Neural cell (in vitro differentiated cells): ENCODE data around the gene OR2S2. TPM values are rescaled to one million over a fixed set of nuclear protein-coding genes. Genes with fewer than 3 reads are reported as not detected.
"Not testable (repeated sequence)": the region's sequence is repeated elsewhere in the genome, so short reads cannot be mapped to it uniquely, and the experiment has no call there.

Experiments
- H2AFZ ChIP-seq: fragments of 200-600, 300-800 bp; sonication (generic), shearing (Covaris generic); 2 replicates; pipeline ENCODE4 v1.6.0; 2014; ENCODE audit warnings: low read depth, mild to moderate bottlenecking, antibody characterized with exemption, low read length, moderate library complexity
- H3F3A ChIP-seq: fragments of 200-600 bp; shearing (Covaris generic); 2 replicates; pipeline ENCODE4 v1.6.1; 2016; ENCODE audit warnings: mild to moderate bottlenecking, moderate library complexity, mixed read lengths, antibody characterized with exemption, low read length; ENCODE audit not compliant: insufficient read depth, poor library complexity, severe bottlenecking
- H3K27ac ChIP-seq: fragments of 200-600, 300-800 bp; sonication (generic), shearing (Covaris generic); 2 replicates; pipeline ENCODE4 v1.5.1; 2014; ENCODE audit warnings: mild to moderate bottlenecking, low read length, moderate library complexity
- H3K27me3 ChIP-seq: fragments of 300-800, 200-600 bp; sonication (generic), shearing (Covaris generic); 2 replicates; pipeline ENCODE4 v1.6.0; 2014; ENCODE audit warnings: mild to moderate bottlenecking, low read depth, low read length, moderate library complexity; ENCODE audit not compliant: insufficient read depth
- H3K36me3 ChIP-seq: fragments of 300-800, 200-600 bp; sonication (generic), shearing (Covaris generic); 2 replicates; pipeline ENCODE4 v1.5.1; 2014; ENCODE audit warnings: mild to moderate bottlenecking, antibody characterized with exemption, low read length, moderate library complexity; ENCODE audit not compliant: insufficient read depth
- H3K4me2 ChIP-seq: fragments of 300-800, 200-600 bp; sonication (generic), shearing (Covaris generic); 2 replicates; pipeline ENCODE4 v1.6.0; 2014; ENCODE audit warnings: mild to moderate bottlenecking, low read length
- H3K4me3 ChIP-seq: fragments of 300-800, 200-600 bp; sonication (generic), shearing (Covaris generic); 2 replicates; pipeline ENCODE4 v1.5.1; 2014; ENCODE audit warnings: mild to moderate bottlenecking, low read length, moderate library complexity
- H3K79me2 ChIP-seq: fragments of 200-600 bp; shearing (Covaris generic); replicated peaks from 2 replicates; pipeline ENCODE4 v1.6.0; 2014; ENCODE audit warnings: mild to moderate bottlenecking, low read length, moderate library complexity; ENCODE audit not compliant: insufficient read depth
- H3K9ac ChIP-seq: fragments of 300-800, 200-600 bp; sonication (generic), shearing (Covaris generic); 2 replicates; pipeline ENCODE4 v1.6.1; 2016; ENCODE audit warnings: mild to moderate bottlenecking, low read length, mixed read lengths
- H3K9me2 ChIP-seq: fragments of 200-600 bp; shearing (Covaris generic); 2 replicates; pipeline ENCODE4 v1.6.1; 2016; ENCODE audit warnings: mild to moderate bottlenecking, low read length, mixed read lengths; ENCODE audit not compliant: insufficient read depth
- H3K9me3 ChIP-seq: fragments of 200-600, 300-800 bp; sonication (generic), shearing (Covaris generic); 2 replicates; pipeline ENCODE4 v1.6.1; 2016; ENCODE audit warnings: mild to moderate bottlenecking, mixed run types, low read length, moderate library complexity, mixed read lengths
- H4K20me1 ChIP-seq: fragments of 200-600 bp; shearing (Covaris generic); 2 replicates; pipeline ENCODE4 v1.6.1; 2016; ENCODE audit warnings: mild to moderate bottlenecking, mixed run types; ENCODE audit not compliant: insufficient read depth
- EZH2 ChIP-seq: fragments of 200-600, 300-800 bp; shearing (Covaris generic), sonication (generic); IDR thresholded peaks from 2 replicates; pipeline ENCODE4 v1.6.1; 2014; ENCODE audit warnings: antibody characterized with exemption, low read length, borderline replicate concordance, mild to moderate bottlenecking; ENCODE audit not compliant: insufficient read depth, poor library complexity, severe bottlenecking
- MXI1 ChIP-seq: fragments of 450-650 bp; conservative IDR thresholded peaks from 2 replicates; pipeline ENCODE4 v1.6.1; 2014; ENCODE audit warnings: antibody characterized with exemption, mild to moderate bottlenecking; ENCODE audit not compliant: poor library complexity, severe bottlenecking
- POLR2AphosphoS5 ChIP-seq: IDR thresholded peaks from 2 replicates; pipeline ENCODE4 v1.6.1; 2012
- RAD21 ChIP-seq: fragments of 450-650 bp; conservative IDR thresholded peaks from 2 replicates; pipeline ENCODE4 v1.6.1; 2014; ENCODE audit warnings: antibody characterized with exemption, mild to moderate bottlenecking, moderate library complexity
- SMC3 ChIP-seq: fragments of 450-650 bp; conservative IDR thresholded peaks from 2 replicates; pipeline ENCODE4 v1.6.1; 2014; ENCODE audit warnings: antibody characterized with exemption, mild to moderate bottlenecking, moderate library complexity; ENCODE audit not compliant: poor library complexity
- polyA plus RNA-seq: library from polyadenylated mRNA; depleted of rRNA; stranded (reverse); fragments of >200 nt; gene quantifications from 2 replicates; pipeline ENCODE4 v1.2.3, GENCODE V29; 2014
- TF ChIP-seq, protein P1 (sequence below): IDR thresholded peaks from 2 replicates; pipeline ENCODE4 v1.6.1; 2012; ENCODE audit warnings: borderline replicate concordance
- TF ChIP-seq, protein P2 (sequence below): fragments of 450-650 bp; IDR thresholded peaks from 2 replicates; pipeline ENCODE4 v1.5.1; 2014; ENCODE audit warnings: antibody characterized with exemption, mild to moderate bottlenecking, moderate library complexity; ENCODE audit not compliant: poor library complexity, severe bottlenecking

Gene OR2S2
- polyA plus RNA-seq, 1 donor from 2014 or later: not detected

DNA sequence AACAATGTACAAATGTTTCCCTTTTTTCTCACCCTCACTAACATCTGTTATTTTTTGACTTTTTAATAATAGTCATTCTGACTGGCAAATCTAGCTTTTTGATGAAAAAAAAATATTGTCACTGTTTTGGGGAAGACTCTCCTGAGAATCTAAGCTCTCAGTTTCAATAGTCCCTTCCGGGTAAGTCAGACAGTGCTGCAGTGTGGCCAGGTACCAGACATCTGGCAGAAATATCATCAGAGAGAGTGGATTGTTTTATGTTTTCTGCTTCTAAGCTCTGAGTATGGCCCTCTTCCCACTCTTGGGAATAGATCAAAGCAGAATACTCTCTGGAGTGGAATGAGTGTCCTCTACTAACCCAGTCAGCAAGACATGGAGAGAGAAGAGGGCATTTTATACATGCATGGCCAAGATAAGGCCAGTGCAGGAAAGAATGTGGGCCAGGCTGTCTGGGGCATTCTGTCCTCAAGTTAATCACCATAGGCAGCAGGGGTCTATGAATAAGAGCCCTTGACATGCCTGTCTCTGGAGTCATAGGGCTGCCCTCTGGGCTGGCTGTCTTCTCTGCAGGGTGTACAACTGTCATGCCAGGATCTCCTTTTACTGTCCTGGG lies 38.5 kb upstream of the OR2S2 start:
- H2AFZ ChIP-seq: no peak overlapping the region
- no peaks in the 10 kb centered on the region for H3K36me3 ChIP-seq
- H3K27ac ChIP-seq: no peak overlapping the region
- no peaks in the 10 kb centered on the region for H3K79me2 ChIP-seq
- H3F3A ChIP-seq: no peaks in the 10 kb centered on the region
- H3K9me2 ChIP-seq: no peaks in the 10 kb centered on the region
- no peaks in the 10 kb centered on the region for H4K20me1 ChIP-seq
- no peak overlapping the region for H3K4me3 ChIP-seq
- no peak overlapping the region for H3K9ac ChIP-seq
- TF ChIP-seq EZH2: no peak
- TF ChIP-seq, protein P1, sequence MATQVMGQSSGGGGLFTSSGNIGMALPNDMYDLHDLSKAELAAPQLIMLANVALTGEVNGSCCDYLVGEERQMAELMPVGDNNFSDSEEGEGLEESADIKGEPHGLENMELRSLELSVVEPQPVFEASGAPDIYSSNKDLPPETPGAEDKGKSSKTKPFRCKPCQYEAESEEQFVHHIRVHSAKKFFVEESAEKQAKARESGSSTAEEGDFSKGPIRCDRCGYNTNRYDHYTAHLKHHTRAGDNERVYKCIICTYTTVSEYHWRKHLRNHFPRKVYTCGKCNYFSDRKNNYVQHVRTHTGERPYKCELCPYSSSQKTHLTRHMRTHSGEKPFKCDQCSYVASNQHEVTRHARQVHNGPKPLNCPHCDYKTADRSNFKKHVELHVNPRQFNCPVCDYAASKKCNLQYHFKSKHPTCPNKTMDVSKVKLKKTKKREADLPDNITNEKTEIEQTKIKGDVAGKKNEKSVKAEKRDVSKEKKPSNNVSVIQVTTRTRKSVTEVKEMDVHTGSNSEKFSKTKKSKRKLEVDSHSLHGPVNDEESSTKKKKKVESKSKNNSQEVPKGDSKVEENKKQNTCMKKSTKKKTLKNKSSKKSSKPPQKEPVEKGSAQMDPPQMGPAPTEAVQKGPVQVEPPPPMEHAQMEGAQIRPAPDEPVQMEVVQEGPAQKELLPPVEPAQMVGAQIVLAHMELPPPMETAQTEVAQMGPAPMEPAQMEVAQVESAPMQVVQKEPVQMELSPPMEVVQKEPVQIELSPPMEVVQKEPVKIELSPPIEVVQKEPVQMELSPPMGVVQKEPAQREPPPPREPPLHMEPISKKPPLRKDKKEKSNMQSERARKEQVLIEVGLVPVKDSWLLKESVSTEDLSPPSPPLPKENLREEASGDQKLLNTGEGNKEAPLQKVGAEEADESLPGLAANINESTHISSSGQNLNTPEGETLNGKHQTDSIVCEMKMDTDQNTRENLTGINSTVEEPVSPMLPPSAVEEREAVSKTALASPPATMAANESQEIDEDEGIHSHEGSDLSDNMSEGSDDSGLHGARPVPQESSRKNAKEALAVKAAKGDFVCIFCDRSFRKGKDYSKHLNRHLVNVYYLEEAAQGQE: no peak
- no peaks in the 10 kb centered on the region for H3K27me3 ChIP-seq
- H3K4me2 ChIP-seq: no peak overlapping the region
- H3K9me3 ChIP-seq: no peaks in the 10 kb centered on the region

DNA sequence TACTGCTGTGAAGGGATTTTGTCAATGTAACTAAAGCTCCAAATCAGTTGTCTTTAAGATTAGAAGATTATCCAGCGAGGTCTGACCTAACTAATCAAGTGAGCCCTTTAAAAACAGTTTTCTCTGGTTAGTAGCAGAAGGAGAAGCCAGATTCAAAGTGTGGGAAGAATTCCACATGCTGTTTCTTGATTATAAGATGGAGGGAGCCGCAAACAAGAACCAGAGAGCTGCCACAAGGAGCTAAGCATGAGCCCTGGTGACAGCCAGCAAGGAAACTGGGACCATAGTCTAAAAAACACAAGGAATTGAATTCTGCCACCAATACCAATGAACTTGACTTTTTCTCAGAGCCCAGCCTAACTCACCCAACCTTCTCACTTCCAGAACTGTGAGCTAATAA lies 37.0 kb upstream of the OR2S2 start:
- no peaks in the 10 kb centered on the region for H4K20me1 ChIP-seq
- H3K4me3 ChIP-seq: no peak overlapping the region
- no peak for TF ChIP-seq MXI1
- H3K27me3 ChIP-seq: no peaks in the 10 kb centered on the region
- H3K36me3 ChIP-seq: no peaks in the 10 kb centered on the region
- no peak overlapping the region for H3K4me2 ChIP-seq
- H2AFZ ChIP-seq: no peak overlapping the region
- no peaks in the 10 kb centered on the region for H3K79me2 ChIP-seq
- H3F3A ChIP-seq: no peaks in the 10 kb centered on the region
- no peak overlapping the region for H3K9ac ChIP-seq
- no peak overlapping the region for H3K27ac ChIP-seq
- no peaks in the 10 kb centered on the region for H3K9me2 ChIP-seq
- no peaks in the 10 kb centered on the region for H3K9me3 ChIP-seq

DNA sequence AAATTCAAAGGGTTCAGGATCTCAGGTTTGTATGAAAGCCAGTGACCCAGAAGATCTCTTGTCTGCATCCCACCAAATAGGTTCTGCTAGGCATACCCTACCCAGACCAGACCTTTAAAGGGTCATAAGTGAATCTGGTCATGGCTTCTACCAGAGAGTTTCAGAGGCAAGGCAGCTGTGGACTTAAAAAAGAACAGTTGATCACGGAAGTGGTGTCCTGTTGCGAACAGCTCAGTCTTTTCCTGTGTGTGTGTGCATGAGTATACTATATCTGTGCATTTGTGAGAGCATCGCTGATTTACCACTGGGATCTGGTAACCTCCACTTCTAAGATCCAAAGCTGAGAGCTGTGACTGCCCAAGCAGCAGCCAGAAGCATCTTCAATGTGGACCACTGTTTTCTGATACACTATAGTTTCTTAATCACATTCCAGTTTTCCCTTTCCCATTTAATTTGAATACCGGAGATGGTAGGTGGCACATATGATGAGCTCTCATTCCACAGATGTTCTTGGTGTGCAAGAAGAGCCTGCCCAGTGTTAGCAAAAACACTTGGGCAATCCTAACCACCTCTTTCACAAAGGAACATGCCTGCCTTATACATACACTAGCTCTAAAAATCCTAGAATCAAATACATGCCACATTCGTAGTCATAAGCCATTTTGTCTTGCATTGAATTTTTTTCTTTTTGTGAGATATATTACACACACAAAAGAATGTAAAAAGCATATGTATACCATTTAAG lies 36.2 kb upstream of the OR2S2 start:
- H3K4me3 ChIP-seq: no peak overlapping the region
- no peaks in the 10 kb centered on the region for H3K9me2 ChIP-seq
- no peaks in the 10 kb centered on the region for H3K79me2 ChIP-seq
- no peak overlapping the region for H3K4me2 ChIP-seq
- TF ChIP-seq POLR2AphosphoS5 (no peak), RAD21 (no peak), SMC3 (no peak), MXI1 (no peak), EZH2 (no peak)
- TF ChIP-seq, protein P1: no peak
- TF ChIP-seq, protein P2, sequence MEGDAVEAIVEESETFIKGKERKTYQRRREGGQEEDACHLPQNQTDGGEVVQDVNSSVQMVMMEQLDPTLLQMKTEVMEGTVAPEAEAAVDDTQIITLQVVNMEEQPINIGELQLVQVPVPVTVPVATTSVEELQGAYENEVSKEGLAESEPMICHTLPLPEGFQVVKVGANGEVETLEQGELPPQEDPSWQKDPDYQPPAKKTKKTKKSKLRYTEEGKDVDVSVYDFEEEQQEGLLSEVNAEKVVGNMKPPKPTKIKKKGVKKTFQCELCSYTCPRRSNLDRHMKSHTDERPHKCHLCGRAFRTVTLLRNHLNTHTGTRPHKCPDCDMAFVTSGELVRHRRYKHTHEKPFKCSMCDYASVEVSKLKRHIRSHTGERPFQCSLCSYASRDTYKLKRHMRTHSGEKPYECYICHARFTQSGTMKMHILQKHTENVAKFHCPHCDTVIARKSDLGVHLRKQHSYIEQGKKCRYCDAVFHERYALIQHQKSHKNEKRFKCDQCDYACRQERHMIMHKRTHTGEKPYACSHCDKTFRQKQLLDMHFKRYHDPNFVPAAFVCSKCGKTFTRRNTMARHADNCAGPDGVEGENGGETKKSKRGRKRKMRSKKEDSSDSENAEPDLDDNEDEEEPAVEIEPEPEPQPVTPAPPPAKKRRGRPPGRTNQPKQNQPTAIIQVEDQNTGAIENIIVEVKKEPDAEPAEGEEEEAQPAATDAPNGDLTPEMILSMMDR: no peak
- H3F3A ChIP-seq: no peaks in the 10 kb centered on the region
- H3K9ac ChIP-seq: no peak overlapping the region
- H3K36me3 ChIP-seq: no peaks in the 10 kb centered on the region
- H2AFZ ChIP-seq: no peak overlapping the region
- H4K20me1 ChIP-seq: no peaks in the 10 kb centered on the region
- no peaks in the 10 kb centered on the region for H3K9me3 ChIP-seq
- no peak overlapping the region for H3K27ac ChIP-seq
- no peaks in the 10 kb centered on the region for H3K27me3 ChIP-seq

DNA sequence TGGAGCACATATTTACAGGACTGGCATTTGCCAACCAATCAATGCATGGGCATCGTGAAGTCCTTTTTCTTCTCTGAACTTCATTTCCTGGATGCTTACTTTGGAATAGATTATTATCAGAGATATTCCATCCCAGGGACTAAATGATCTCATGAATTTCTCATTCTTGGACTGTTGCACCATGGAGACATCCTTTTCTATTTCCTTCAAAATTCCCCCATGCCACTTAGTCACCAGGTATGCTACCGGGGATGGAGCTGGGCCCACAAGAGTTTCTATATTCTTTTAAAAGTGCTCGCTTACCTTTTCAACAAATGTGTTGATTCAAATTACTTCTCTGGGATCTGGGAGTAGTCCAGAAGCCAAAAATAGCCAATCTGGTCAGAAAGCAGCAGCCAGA lies 35.2 kb upstream of the OR2S2 start:
- H3K4me3 ChIP-seq, H3K27ac ChIP-seq, H3K36me3 ChIP-seq, H3K79me2 ChIP-seq, H3K9me2 ChIP-seq, H3K9me3 ChIP-seq, H3K27me3 ChIP-seq, H3K9ac ChIP-seq, H4K20me1 ChIP-seq, H3K4me2 ChIP-seq, H2AFZ ChIP-seq, H3F3A ChIP-seq: not testable (repeated sequence)
